Measurements from ENCODE around the gene ZBTB12.

The ZBTB12 gene

DNA sequence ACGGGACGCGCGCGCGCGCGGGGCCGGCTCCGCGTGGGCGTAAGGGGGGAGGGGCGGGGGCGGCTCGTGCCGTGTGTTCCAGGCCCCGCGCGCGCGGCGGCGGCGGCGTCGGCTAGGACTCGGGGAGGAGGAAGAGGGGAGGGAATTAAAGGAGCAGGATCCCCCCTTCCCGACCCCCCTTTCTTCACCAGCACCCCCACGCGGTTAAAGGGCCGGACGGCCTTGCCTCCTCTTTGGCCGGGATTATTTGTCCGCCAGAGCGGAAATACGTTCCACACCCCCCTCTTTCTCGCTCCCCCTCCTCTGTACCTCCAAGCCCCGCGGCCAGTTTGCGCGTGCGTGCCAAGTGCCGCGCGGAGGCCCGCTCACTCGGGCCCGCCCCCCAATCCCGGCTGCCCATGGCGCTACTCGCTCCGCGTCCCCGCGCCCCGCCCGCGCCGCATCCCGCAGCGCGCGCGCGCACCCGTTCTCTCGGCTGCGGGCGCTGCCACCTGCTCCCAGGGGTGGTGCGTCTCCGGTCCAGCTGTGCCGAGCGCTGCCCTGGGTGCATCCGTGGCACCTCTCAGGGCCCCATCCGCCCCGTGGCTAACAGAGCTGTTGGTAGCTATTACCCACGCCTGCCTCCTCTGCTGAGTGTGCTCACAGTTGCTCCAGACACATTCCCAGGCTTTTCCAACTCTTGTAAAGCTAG lies at the start of gene ZBTB12:
ZBTB12 (minus strand) TSS at position 134 of the 691 bp plus-strand sequence. CDS start 781 bp downstream, outside the sequence.
- H3K4me3 ChIP-seq (ENCODE audit: control insufficient read depth, low read depth, low read length): peak within 1 kb of the TSS; percentile 60
- DNase-seq (ENCODE audit: low read depth): peak; percentile 92
- TF ChIP-seq, protein P1, sequence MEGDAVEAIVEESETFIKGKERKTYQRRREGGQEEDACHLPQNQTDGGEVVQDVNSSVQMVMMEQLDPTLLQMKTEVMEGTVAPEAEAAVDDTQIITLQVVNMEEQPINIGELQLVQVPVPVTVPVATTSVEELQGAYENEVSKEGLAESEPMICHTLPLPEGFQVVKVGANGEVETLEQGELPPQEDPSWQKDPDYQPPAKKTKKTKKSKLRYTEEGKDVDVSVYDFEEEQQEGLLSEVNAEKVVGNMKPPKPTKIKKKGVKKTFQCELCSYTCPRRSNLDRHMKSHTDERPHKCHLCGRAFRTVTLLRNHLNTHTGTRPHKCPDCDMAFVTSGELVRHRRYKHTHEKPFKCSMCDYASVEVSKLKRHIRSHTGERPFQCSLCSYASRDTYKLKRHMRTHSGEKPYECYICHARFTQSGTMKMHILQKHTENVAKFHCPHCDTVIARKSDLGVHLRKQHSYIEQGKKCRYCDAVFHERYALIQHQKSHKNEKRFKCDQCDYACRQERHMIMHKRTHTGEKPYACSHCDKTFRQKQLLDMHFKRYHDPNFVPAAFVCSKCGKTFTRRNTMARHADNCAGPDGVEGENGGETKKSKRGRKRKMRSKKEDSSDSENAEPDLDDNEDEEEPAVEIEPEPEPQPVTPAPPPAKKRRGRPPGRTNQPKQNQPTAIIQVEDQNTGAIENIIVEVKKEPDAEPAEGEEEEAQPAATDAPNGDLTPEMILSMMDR (conservative IDR thresholded peaks at IDR 0.05; ENCODE audit: control insufficient read depth, insufficient read depth, low read depth, low read length): no peak

- H3K4me3 ChIP-seq (ENCODE audit: control insufficient read depth, low read depth, low read length): no peak overlapping the region
- no peak for DNase-seq (ENCODE audit: low read depth)
- TF ChIP-seq, protein P1 (conservative IDR thresholded peaks at IDR 0.05; ENCODE audit: control insufficient read depth, insufficient read depth, low read depth, low read length): no peak
Measured at GRCh38 chr6:31949926-31950548, 48.2 kb upstream of the ZBTB12 start.

DNA sequence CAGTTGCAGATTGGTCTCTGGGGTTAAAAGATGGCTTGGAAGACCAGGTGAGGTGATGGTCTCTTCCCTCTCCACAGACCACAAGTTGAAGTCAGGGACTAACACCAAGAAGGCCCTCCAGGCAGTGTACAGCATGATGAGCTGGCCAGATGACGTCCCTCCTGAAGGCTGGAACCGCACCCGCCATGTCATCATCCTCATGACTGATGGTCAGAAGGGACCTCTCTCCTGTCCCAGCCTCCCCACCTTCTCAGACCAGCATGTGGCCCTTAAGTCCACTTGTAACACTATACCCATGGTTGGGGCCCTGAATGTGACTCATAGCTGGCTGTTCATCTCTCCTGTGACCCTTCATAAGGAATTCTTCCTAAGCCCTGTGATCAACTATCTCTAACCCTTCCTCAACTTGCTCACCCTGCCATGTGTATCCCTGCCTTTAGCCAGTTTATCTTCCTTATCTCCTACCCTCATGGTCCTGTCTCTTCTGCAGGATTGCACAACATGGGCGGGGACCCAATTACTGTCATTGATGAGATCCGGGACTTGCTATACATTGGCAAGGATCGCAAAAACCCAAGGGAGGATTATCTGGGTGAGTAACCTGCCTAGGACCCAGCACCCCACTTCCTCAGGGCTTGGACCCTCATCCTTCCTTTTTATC lies 47.0 kb upstream of the ZBTB12 start:
- peak; percentile 86 for DNase-seq (ENCODE audit: low read depth)
- TF ChIP-seq, protein P1 (conservative IDR thresholded peaks at IDR 0.05; ENCODE audit: control insufficient read depth, insufficient read depth, low read depth, low read length): no peak
- no peak overlapping the region for H3K4me3 ChIP-seq (ENCODE audit: control insufficient read depth, low read depth, low read length)

DNA sequence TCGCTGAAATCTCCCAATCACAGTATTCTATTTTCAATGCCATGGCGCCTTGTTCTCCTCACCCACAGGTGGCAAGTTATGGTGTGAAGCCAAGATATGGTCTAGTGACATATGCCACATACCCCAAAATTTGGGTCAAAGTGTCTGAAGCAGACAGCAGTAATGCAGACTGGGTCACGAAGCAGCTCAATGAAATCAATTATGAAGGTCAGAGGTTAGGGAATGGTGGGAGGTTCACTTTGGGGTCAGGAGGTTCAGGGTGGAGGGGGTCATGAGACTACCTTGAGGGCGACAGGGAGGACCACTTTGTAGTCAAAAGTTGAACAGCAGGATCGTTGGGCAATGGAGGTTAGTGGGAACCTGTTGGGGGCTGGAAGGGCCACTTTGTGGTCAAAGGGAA lies 46.4 kb upstream of the ZBTB12 start:
- TF ChIP-seq, protein P1 (conservative IDR thresholded peaks at IDR 0.05; ENCODE audit: control insufficient read depth, insufficient read depth, low read depth, low read length): no peak
- no peak overlapping the region for H3K4me3 ChIP-seq (ENCODE audit: control insufficient read depth, low read depth, low read length)
- no peak for DNase-seq (ENCODE audit: low read depth)

- TF ChIP-seq, protein P1 (conservative IDR thresholded peaks at IDR 0.05; ENCODE audit: control insufficient read depth, insufficient read depth, low read depth, low read length): no peak
- no peak for DNase-seq (ENCODE audit: low read depth)
- no peak overlapping the region for H3K4me3 ChIP-seq (ENCODE audit: control insufficient read depth, low read depth, low read length)
Measured at GRCh38 chr6:31947864-31948263, 46.0 kb upstream of the ZBTB12 start.

- TF ChIP-seq, protein P1 (conservative IDR thresholded peaks at IDR 0.05; ENCODE audit: control insufficient read depth, insufficient read depth, low read depth, low read length): no peak
- no peak for DNase-seq (ENCODE audit: low read depth)
- no peak overlapping the region for H3K4me3 ChIP-seq (ENCODE audit: control insufficient read depth, low read depth, low read length)
Measured at GRCh38 chr6:31947070-31947675, 45.3 kb upstream of the ZBTB12 start.

Measured in fibroblast of mammary gland (primary cell).